ENCODE data around the gene TMEM35A.

The TMEM35A gene

GRCh38 chrX:101071582-101071981 lies 7.1 kb upstream of the TMEM35A start:
- DNase-seq (ENCODE audit: insufficient read length, low spot score) = no peak
- FAIRE-seq = no peak
- no peak for TF ChIP-seq POU2F2 (IDR thresholded peaks at IDR 0.05; ENCODE audit: low read depth, low read length)
- no peak for TF ChIP-seq POLR2AphosphoS5 (IDR thresholded peaks at IDR 0.05; ENCODE audit: low read depth, low read length)
- no peak for TF ChIP-seq PAX5 (IDR thresholded peaks at IDR 0.05; ENCODE audit: insufficient read depth, low read length, severe bottlenecking)
- no peak for TF ChIP-seq POLR2A (IDR thresholded peaks at IDR 0.05; ENCODE audit: low read depth, low read length)
- TF ChIP-seq SPI1 (IDR thresholded peaks at IDR 0.05; ENCODE audit: low read depth, low read length) = no peak
- no peak for TF ChIP-seq TAF1 (IDR thresholded peaks at IDR 0.05; ENCODE audit: low read depth, low read length)

- FAIRE-seq (no peak), DNase-seq (ENCODE audit: insufficient read length, low spot score) (no peak)
- TF ChIP-seq POLR2AphosphoS5 (IDR thresholded peaks at IDR 0.05; ENCODE audit: low read depth, low read length) = no peak
- TF ChIP-seq SPI1 (IDR thresholded peaks at IDR 0.05; ENCODE audit: low read depth, low read length) = no peak
- TF ChIP-seq TAF1 (IDR thresholded peaks at IDR 0.05; ENCODE audit: low read depth, low read length) = no peak
- no peak for TF ChIP-seq POU2F2 (IDR thresholded peaks at IDR 0.05; ENCODE audit: low read depth, low read length)
- TF ChIP-seq PAX5 (IDR thresholded peaks at IDR 0.05; ENCODE audit: insufficient read depth, low read length, severe bottlenecking) = no peak
- TF ChIP-seq POLR2A (IDR thresholded peaks at IDR 0.05; ENCODE audit: low read depth, low read length) = no peak
Measured at GRCh38 chrX:101079736-101080270, 1.1 kb downstream of the TMEM35A start.

GRCh38 chrX:101080326-101081124 lies 1.8 kb downstream of the TMEM35A start:
- DNase-seq (ENCODE audit: insufficient read length, low spot score) = no peak
- TF ChIP-seq POU2F2 (IDR thresholded peaks at IDR 0.05; ENCODE audit: low read depth, low read length) (no peak), POLR2A (IDR thresholded peaks at IDR 0.05; ENCODE audit: low read depth, low read length) (no peak), PAX5 (IDR thresholded peaks at IDR 0.05; ENCODE audit: insufficient read depth, low read length, severe bottlenecking) (no peak), POLR2AphosphoS5 (IDR thresholded peaks at IDR 0.05; ENCODE audit: low read depth, low read length) (no peak), TAF1 (IDR thresholded peaks at IDR 0.05; ENCODE audit: low read depth, low read length) (no peak), SPI1 (IDR thresholded peaks at IDR 0.05; ENCODE audit: low read depth, low read length) (no peak)
- no peak for FAIRE-seq

GRCh38 chrX:101081231-101081630 lies 2.6 kb downstream of the TMEM35A start:
- no peak for FAIRE-seq
- DNase-seq (ENCODE audit: insufficient read length, low spot score) = no peak
- TF ChIP-seq TAF1 (IDR thresholded peaks at IDR 0.05; ENCODE audit: low read depth, low read length) = no peak
- TF ChIP-seq SPI1 (IDR thresholded peaks at IDR 0.05; ENCODE audit: low read depth, low read length) = no peak
- no peak for TF ChIP-seq POLR2A (IDR thresholded peaks at IDR 0.05; ENCODE audit: low read depth, low read length)
- TF ChIP-seq PAX5 (IDR thresholded peaks at IDR 0.05; ENCODE audit: insufficient read depth, low read length, severe bottlenecking) = no peak
- TF ChIP-seq POU2F2 (IDR thresholded peaks at IDR 0.05; ENCODE audit: low read depth, low read length) = no peak
- TF ChIP-seq POLR2AphosphoS5 (IDR thresholded peaks at IDR 0.05; ENCODE audit: low read depth, low read length) = no peak

- TF ChIP-seq PAX5 (IDR thresholded peaks at IDR 0.05; ENCODE audit: insufficient read depth, low read length, severe bottlenecking) (no peak), POLR2AphosphoS5 (IDR thresholded peaks at IDR 0.05; ENCODE audit: low read depth, low read length) (no peak), SPI1 (IDR thresholded peaks at IDR 0.05; ENCODE audit: low read depth, low read length) (no peak)
- DNase-seq (ENCODE audit: insufficient read length, low spot score) (no peak), FAIRE-seq (no peak)
Measured at GRCh38 chrX:101091817-101092216, 13.1 kb downstream of the TMEM35A start.

- DNase-seq (ENCODE audit: insufficient read length, low spot score) = peak; percentile 71
- peak; percentile 99 for FAIRE-seq
- TF ChIP-seq TAF1 (IDR thresholded peaks at IDR 0.05; ENCODE audit: low read depth, low read length) (peak; percentile 27; the same call in 1 of the 2 replicates), SPI1 (IDR thresholded peaks at IDR 0.05; ENCODE audit: low read depth, low read length) (no peak), POLR2A (IDR thresholded peaks at IDR 0.05; ENCODE audit: low read depth, low read length) (peak; percentile 48; the same call in 1 of the 2 replicates)
Measured at GRCh38 chrX:101097546-101098453, 19.1 kb downstream of the TMEM35A start, which contains the start of gene CENPI. Gene CENPI, plus strand, starts transcription at chrX:101098204. Its CDS starts 2,867 bp downstream, at chrX:101101071.

- no peak for DNase-seq (ENCODE audit: insufficient read length, low spot score)
- TF ChIP-seq PAX5 (IDR thresholded peaks at IDR 0.05; ENCODE audit: insufficient read depth, low read length, severe bottlenecking) = no peak
- TF ChIP-seq SPI1 (IDR thresholded peaks at IDR 0.05; ENCODE audit: low read depth, low read length) = no peak
- no peak for TF ChIP-seq POLR2AphosphoS5 (IDR thresholded peaks at IDR 0.05; ENCODE audit: low read depth, low read length)
- TF ChIP-seq TAF1 (IDR thresholded peaks at IDR 0.05; ENCODE audit: low read depth, low read length) = no peak
- no peak for TF ChIP-seq POLR2A (IDR thresholded peaks at IDR 0.05; ENCODE audit: low read depth, low read length)
- TF ChIP-seq POU2F2 (IDR thresholded peaks at IDR 0.05; ENCODE audit: low read depth, low read length) = no peak
- FAIRE-seq = no peak
Measured at GRCh38 chrX:101108284-101108683, 29.6 kb downstream of the TMEM35A start.

- DNase-seq (ENCODE audit: insufficient read length, low spot score) (no peak), FAIRE-seq (no peak)
- no peak for TF ChIP-seq POU2F2 (IDR thresholded peaks at IDR 0.05; ENCODE audit: low read depth, low read length)
- no peak for TF ChIP-seq PAX5 (IDR thresholded peaks at IDR 0.05; ENCODE audit: insufficient read depth, low read length, severe bottlenecking)
- TF ChIP-seq POLR2AphosphoS5 (IDR thresholded peaks at IDR 0.05; ENCODE audit: low read depth, low read length) = no peak
- TF ChIP-seq POLR2A (IDR thresholded peaks at IDR 0.05; ENCODE audit: low read depth, low read length) = no peak
- no peak for TF ChIP-seq SPI1 (IDR thresholded peaks at IDR 0.05; ENCODE audit: low read depth, low read length)
- no peak for TF ChIP-seq TAF1 (IDR thresholded peaks at IDR 0.05; ENCODE audit: low read depth, low read length)
Measured at GRCh38 chrX:101117701-101118100, 39.0 kb downstream of the TMEM35A start.

GRCh38 chrX:101136235-101136634 lies 57.6 kb downstream of the TMEM35A start:
- FAIRE-seq (no peak), DNase-seq (ENCODE audit: insufficient read length, low spot score) (no peak)
- no peak for TF ChIP-seq SPI1 (IDR thresholded peaks at IDR 0.05; ENCODE audit: low read depth, low read length)
- TF ChIP-seq POLR2A (IDR thresholded peaks at IDR 0.05; ENCODE audit: low read depth, low read length) = no peak
- no peak for TF ChIP-seq POLR2AphosphoS5 (IDR thresholded peaks at IDR 0.05; ENCODE audit: low read depth, low read length)
- TF ChIP-seq PAX5 (IDR thresholded peaks at IDR 0.05; ENCODE audit: insufficient read depth, low read length, severe bottlenecking) = no peak
- no peak for TF ChIP-seq POU2F2 (IDR thresholded peaks at IDR 0.05; ENCODE audit: low read depth, low read length)
- TF ChIP-seq TAF1 (IDR thresholded peaks at IDR 0.05; ENCODE audit: low read depth, low read length) = no peak
